Activated CD4-positive, alpha-beta T cell treated with anti-CD3 and anti-CD28 coated beads, Interleukin-2, amount 10 ng/mL, durations not matched to agents 24 days and 14 days (primary cell): ENCODE data around the gene RAB11FIP5. TPM values are rescaled to one million over a fixed set of nuclear protein-coding genes. Genes with fewer than 3 reads are reported as not detected.

ENCODE experiments used
- DNase-seq: peaks from one replicate; pipeline ENCODE4 v3.0.0; 2022
- H3K27ac Mint-ChIP-seq: one replicate; pipeline ENCODE4 v1.8.0; 2022; ENCODE audit warnings: mild to moderate bottlenecking, mixed read lengths
- H3K27me3 Mint-ChIP-seq: one replicate; pipeline ENCODE4 v1.8.0; 2022; ENCODE audit warnings: mixed read lengths
- H3K36me3 Mint-ChIP-seq: one replicate; pipeline ENCODE4 v1.8.0; 2022; ENCODE audit warnings: low read depth, mild to moderate bottlenecking, mixed read lengths
- H3K4me1 Mint-ChIP-seq: one replicate; pipeline ENCODE4 v1.8.0; 2021; ENCODE audit warnings: mixed read lengths
- H3K4me3 Mint-ChIP-seq: one replicate; pipeline ENCODE4 v1.8.0; 2022; ENCODE audit warnings: mild to moderate bottlenecking, moderate library complexity, mixed read lengths
- H3K9me3 Mint-ChIP-seq: one replicate; pipeline ENCODE4 v1.8.0; 2021; ENCODE audit warnings: mixed read lengths
- intact Hi-C: fragments of 100-400 bp; cut with micrococcal nuclease; formaldehyde crosslinking; loops from one replicate; pipeline ENCODE4 v1.15.1; 2023
- total RNA-seq: library from RNA; stranded (reverse); gene quantifications from 2 replicates; pipeline ENCODE4 v1.2.3, GENCODE V29; 2022

RAB11FIP5 gene
- total RNA-seq, 1 donor from 2014 or later = 13.8 TPM

DNA sequence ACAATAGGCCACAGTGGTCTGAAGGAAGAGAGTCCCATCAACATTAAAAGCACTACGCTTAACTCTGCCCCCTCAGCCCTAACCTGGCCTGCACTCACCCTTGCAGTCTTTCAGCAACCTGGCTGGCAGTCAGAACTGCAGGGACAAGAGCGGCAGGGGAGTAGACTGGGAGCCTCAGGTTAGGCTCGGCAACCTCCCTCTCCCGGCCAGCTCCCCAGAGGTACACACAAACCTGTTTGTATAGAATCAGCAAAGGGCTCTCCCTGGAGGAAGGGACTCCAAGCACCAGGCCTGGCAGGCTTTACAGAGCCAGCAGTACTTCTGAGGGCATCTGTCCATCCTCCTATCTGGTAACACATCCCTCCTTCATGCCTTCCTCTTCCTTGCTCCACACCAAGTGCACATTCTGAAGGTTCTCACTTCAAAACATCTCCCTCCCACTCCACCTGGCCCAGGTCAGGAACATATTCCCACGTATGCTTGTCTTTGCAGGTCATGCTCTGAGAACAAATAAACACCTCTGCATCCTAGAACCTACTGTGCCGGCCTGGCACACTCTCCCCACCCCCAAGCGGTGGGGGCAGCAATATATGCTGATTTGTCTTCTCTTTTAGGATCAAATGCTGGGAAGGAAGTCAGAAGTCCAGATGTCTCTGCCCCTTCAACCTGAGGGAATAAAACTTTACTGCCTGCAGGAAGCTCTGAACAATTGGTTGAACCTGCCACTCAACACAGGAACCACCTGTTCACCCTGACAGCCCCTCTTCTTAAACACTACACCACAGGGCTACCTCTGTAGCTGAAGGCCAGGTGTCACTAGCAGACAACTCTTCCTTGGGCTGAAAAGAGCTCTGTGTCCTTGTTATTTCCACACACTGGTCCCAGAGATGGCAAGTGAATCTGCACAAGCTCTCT, 28.6 kb downstream of the RAB11FIP5 start:
- H3K4me1 Mint-ChIP-seq = peaks cover 4% of the 10 kb centered on the region
- H3K36me3 Mint-ChIP-seq = peaks cover 1% of the 10 kb centered on the region
- no peaks in the 10 kb centered on the region for H3K9me3 Mint-ChIP-seq
- no peak for DNase-seq
- no peaks in the 10 kb centered on the region for H3K27me3 Mint-ChIP-seq
- intact Hi-C loops = no loop called here
- no peak overlapping the region for H3K4me3 Mint-ChIP-seq
- H3K27ac Mint-ChIP-seq = no peak overlapping the region

- H3K27ac Mint-ChIP-seq = no peak overlapping the region
- H3K4me3 Mint-ChIP-seq = no peak overlapping the region
- no peaks in the 10 kb centered on the region for H3K27me3 Mint-ChIP-seq
- no peak for DNase-seq
- H3K9me3 Mint-ChIP-seq = no peaks in the 10 kb centered on the region
- intact Hi-C loops = no loop called here
- peaks cover 1% of the 10 kb centered on the region for H3K36me3 Mint-ChIP-seq
- peaks cover 4% of the 10 kb centered on the region for H3K4me1 Mint-ChIP-seq
Observed at GRCh38 chr2:73082523-73083410, 30.0 kb downstream of the RAB11FIP5 start.

GRCh38 chr2:73081181-73081671, 31.5 kb downstream of the RAB11FIP5 start:
- intact Hi-C loops = no loop called here
- Mint-ChIP-seq H3K27me3 (no peaks in the 10 kb centered on the region), H3K9me3 (no peaks in the 10 kb centered on the region), H3K36me3 (no peaks in the 10 kb centered on the region), H3K4me1 (peaks cover 4% of the 10 kb centered on the region), H3K27ac (no peak overlapping the region), H3K4me3 (no peak overlapping the region)
- no peak for DNase-seq

DNA sequence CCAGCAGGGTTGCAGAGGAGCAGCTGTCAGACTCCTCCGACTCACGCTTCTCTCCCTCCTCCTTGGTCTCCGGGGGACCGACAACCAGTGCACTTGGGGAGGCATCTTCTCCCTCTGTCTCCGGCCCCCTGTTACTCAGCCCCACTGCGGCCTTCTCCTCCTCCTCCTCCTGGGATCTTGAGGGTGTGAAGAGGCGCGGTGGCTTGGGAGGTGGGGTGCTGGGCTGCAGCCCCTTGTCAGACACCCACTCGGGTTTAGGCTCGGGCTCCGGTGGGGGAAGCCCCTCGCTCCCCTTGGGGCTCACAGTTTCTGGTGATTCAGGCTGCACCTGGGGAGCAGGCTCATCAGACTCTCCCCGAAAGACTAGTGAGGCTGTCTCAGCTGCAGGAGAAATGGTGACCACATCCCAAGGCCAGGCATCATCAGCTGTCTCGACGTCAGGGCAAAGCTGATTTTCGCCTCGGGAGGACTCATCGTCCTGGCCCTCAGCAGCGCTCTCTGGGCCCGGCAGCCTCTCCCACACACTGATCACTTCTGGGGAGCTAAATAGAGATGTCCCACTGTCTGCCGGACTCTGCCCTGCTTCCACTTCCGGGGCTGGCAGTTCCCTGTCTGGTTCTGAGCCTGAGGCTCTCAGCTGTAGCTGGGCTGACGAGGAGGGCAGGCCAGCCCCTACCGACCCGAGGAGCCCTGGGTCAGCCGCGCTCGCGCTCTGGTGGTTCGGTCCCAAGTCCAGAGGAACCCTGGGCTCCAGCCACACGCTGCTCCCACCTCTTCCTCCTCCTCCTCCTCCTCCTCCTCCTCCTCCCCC, 32.2 kb downstream of the RAB11FIP5 start:
- Mint-ChIP-seq H3K4me1 (peaks cover 1% of the 10 kb centered on the region), H3K36me3 (no peaks in the 10 kb centered on the region), H3K27ac (no peak overlapping the region), H3K4me3 (no peak overlapping the region), H3K9me3 (no peaks in the 10 kb centered on the region), H3K27me3 (no peaks in the 10 kb centered on the region)
- no peak for DNase-seq
- intact Hi-C loops = no loop called here

DNA sequence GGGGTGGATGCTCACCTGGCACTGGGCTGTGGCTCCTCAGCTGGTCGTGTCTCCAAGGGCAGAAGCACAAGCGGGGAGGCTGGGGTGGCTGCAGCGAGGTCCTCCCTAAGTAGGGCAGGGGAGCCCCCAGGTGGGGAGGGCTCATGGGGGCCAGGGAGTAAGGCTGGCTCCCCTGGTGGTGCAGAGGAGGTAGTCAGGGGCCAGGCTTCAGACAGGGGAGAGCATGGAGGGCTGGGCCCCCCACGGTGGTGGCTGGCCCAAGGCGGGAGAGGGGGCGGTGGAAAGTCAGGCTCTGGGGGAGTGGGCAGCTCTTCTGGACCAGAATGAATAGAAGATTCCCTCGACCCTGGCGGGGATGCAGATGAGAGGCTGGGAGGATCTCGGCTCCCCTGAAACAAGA, 33.1 kb downstream of the RAB11FIP5 start:
- intact Hi-C loops = no loop called here

GRCh38 chr2:73078457-73079411, 34.0 kb downstream of the RAB11FIP5 start:
- no peaks in the 10 kb centered on the region for H3K4me1 Mint-ChIP-seq
- no peaks in the 10 kb centered on the region for H3K27me3 Mint-ChIP-seq
- no peaks in the 10 kb centered on the region for H3K36me3 Mint-ChIP-seq
- H3K9me3 Mint-ChIP-seq = no peaks in the 10 kb centered on the region
- H3K27ac Mint-ChIP-seq = no peak overlapping the region
- intact Hi-C loops = no loop called here
- no peak overlapping the region for H3K4me3 Mint-ChIP-seq
- DNase-seq = no peak

More for the DNA sequence above, 33.1 kb downstream of the RAB11FIP5 start:
- Mint-ChIP-seq H3K4me3 (no peak overlapping the region), H3K27me3 (no peaks in the 10 kb centered on the region), H3K36me3 (no peaks in the 10 kb centered on the region), H3K4me1 (no peaks in the 10 kb centered on the region), H3K9me3 (no peaks in the 10 kb centered on the region), H3K27ac (no peak overlapping the region)
- DNase-seq = no peak

DNA sequence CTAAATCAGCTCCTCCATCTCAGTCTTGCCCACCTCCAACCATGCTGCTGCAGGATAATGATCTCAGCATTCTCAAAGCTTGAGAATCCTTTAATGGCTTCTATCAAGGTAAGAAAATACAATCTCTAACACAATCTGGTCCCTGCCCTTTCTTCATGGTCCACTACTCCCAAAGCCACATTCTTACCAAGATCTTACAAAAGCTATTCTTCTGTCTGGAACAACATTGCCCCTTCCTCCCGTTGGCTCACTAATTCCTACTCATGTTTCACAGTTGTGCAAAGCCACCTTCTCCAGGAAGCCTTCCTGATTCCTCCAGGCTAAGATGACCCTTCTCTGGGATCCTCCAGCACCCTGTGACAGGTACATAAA, 35.3 kb downstream of the RAB11FIP5 start:
- no peaks in the 10 kb centered on the region for H3K9me3 Mint-ChIP-seq
- H3K36me3 Mint-ChIP-seq = no peaks in the 10 kb centered on the region
- H3K27me3 Mint-ChIP-seq = no peaks in the 10 kb centered on the region
- DNase-seq = no peak
- intact Hi-C loops = no loop called here
- H3K27ac Mint-ChIP-seq = no peak overlapping the region
- no peaks in the 10 kb centered on the region for H3K4me1 Mint-ChIP-seq
- no peak overlapping the region for H3K4me3 Mint-ChIP-seq

GRCh38 chr2:73076701-73077423, 35.9 kb downstream of the RAB11FIP5 start:
- Mint-ChIP-seq H3K27ac (no peak overlapping the region), H3K9me3 (no peaks in the 10 kb centered on the region), H3K27me3 (no peaks in the 10 kb centered on the region), H3K4me1 (peaks cover 4% of the 10 kb centered on the region), H3K36me3 (no peaks in the 10 kb centered on the region), H3K4me3 (no peak overlapping the region)
- no peak for DNase-seq
- intact Hi-C loops = no loop called here

GRCh38 chr2:73075477-73076373, 37.0 kb downstream of the RAB11FIP5 start:
- no peaks in the 10 kb centered on the region for H3K27me3 Mint-ChIP-seq
- no peak overlapping the region for H3K27ac Mint-ChIP-seq
- H3K4me1 Mint-ChIP-seq = peaks cover 6% of the 10 kb centered on the region
- intact Hi-C loops = no loop called here
- DNase-seq = no peak
- H3K36me3 Mint-ChIP-seq = no peaks in the 10 kb centered on the region
- no peak overlapping the region for H3K4me3 Mint-ChIP-seq
- H3K9me3 Mint-ChIP-seq = no peaks in the 10 kb centered on the region

DNA sequence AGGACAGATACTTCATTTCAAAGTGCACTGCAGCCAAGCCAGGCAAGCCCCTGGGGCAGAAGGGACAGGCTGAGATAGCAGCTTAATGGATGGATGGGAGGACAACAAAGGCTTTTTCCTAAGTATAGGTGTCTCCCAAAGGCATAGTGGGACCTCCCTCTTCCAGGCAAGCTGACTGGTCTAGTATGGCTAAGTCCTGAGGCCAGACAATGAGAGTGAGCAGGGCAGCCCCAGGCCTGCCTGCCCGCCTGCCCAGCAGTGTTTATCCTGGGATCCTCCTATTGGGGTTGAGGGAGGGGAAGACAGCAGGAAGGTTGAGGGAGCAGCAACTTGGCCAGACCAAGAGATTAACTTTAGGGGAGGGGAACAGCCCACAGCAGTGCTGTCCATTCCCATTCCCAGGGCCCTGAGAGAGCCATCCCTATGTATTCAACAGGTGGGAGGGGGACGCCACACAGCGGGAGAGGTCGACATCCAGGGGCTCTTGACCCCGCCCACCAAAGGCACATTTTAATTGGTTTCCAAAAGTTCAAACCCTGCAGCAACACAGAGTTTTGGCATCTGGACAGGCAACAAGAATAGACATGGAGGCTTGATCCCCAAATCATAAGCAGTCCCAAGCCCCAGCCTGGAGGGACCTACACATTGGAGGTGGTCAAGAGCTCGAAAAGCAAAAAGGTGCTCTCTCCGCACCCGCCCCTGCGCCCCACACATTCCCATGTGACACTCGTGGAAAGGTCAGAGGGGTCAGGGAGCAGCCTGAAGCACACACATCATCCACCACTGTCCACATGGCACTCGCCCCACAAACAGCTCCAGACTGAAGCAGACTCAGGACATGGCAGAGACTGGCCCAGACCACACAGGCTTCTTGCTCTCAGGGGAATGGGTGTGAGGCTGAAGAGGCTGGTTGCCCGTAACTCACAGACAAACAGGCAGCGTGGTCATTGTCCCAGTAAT, 38.4 kb downstream of the RAB11FIP5 start:
- no peak for DNase-seq
- intact Hi-C loops = loop anchor here (5.0 kb wide), 2 partner anchors 103 to 247 kb away; partner anchors contain the start of gene EXOC6B
- peaks cover 4% of the 10 kb centered on the region for H3K27me3 Mint-ChIP-seq
- peaks cover 2% of the 10 kb centered on the region for H3K36me3 Mint-ChIP-seq
- H3K4me3 Mint-ChIP-seq = no peak overlapping the region
- no peak overlapping the region for H3K27ac Mint-ChIP-seq
- H3K4me1 Mint-ChIP-seq = peaks cover 14% of the 10 kb centered on the region
- H3K9me3 Mint-ChIP-seq = no peaks in the 10 kb centered on the region
